ENCODE measurements around the gene GRID2IP.

The GRID2IP gene

GRCh38 chr7:6559896-6560295, 8.6 kb upstream of the GRID2IP start:
- DNase-seq: no peak

- DNase-seq: peak; percentile 7
Measured at GRCh38 chr7:6558837-6559236, 7.6 kb upstream of the GRID2IP start.

- DNase-seq: no peak
Measured at GRCh38 chr7:6556196-6556595, 4.9 kb upstream of the GRID2IP start.

DNA sequence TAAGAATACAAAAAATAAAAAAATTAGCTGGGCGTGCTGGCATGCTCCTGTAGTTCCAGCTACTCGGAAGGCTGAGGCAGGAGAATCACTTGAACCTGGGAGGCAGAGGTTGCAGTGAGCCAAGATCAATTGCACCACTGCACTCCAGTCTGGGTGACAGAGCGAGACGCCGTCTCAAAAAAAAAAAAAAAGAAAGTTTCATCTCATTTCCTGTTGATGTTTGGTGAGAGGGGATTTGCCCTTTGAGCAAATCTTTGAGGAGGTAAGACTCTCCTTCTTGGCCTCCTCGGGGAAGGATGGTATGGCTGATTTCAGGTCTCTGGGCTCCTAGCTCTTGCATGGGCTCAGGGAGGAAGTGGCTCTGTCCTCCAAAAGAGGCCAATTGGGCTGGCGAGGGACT, 3.6 kb upstream of the GRID2IP start:
- no peak for DNase-seq

- no peak for DNase-seq
Measured at GRCh38 chr7:6553448-6554044, 2.3 kb upstream of the GRID2IP start.

DNA sequence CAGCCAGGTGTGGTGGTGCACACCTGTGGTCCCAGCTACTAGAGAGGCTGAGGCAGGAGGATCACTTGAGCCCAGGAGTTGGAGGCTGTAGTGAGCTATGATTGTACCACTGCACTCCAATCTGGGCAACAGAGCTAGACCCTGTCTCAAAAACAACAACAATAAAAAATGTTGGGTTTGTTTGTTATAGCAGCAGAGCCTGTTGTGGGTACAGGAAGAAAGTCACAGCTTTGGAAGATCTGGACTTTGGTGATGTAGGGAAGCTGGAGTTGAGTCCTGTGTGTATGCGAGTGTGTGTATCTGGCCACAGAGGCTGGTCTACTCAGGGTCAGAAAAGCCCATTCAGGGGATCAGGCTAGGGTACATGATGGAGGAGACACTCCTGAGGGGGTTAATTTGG, 3.9 kb downstream of the GRID2IP start:
- DNase-seq: no peak

GRCh38 chr7:6546498-6547251, 4.6 kb downstream of the GRID2IP start:
- peak; percentile 37 for DNase-seq

DNA sequence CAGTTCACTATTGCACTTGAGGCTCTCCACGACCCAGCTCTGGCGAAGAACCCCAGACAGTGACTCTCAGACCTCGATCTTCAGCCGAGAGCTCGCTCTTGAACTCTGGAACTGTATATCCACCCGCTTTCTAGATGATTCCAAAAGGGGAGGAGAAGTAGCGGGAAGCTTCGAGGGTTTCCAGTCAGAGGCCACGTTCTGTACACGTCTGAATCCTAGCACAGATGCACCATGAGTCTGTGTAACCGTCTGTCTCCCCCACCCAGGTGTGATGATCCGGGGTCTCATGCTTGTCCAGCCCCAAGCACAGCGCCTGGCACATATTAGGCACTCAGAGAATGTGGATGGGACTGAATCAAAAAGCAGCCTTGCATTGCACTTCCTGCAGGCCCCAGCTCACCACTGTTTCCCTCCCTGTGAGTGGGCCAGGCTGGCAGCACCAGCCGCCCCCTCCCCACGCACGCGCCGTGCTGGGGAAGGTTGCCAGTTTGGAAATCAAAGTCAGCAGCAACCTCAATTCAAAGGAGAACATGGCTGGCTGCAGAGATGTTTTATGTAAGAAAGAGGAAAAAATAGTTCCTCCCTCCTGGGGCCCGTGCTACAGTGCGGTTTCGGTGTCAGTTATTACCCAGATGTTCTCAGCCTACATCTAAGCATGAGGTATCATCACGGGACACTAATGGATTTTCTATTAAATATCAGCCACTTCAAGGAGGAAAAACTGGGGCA, 5.7 kb downstream of the GRID2IP start:
- DNase-seq: no peak

DNA sequence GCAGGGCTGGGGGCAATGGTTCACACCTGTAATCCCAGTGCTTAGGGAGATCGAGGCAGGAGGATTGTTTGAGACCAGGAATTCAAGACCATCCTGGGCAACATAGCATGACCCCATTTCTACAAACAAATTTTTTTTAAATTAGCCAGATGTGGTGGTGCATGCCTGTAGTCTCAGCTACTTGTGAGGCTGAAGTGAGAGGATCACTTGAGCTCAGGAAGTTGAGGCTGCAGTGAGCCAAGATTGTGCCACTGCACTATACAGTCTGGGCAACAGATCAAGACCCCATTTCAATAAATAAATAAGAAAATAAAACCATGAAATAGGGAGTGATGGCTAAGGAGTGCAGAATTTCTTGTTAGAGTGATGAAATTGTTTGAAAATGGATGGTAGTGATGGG, 8.9 kb downstream of the GRID2IP start:
- DNase-seq: no peak

DNA sequence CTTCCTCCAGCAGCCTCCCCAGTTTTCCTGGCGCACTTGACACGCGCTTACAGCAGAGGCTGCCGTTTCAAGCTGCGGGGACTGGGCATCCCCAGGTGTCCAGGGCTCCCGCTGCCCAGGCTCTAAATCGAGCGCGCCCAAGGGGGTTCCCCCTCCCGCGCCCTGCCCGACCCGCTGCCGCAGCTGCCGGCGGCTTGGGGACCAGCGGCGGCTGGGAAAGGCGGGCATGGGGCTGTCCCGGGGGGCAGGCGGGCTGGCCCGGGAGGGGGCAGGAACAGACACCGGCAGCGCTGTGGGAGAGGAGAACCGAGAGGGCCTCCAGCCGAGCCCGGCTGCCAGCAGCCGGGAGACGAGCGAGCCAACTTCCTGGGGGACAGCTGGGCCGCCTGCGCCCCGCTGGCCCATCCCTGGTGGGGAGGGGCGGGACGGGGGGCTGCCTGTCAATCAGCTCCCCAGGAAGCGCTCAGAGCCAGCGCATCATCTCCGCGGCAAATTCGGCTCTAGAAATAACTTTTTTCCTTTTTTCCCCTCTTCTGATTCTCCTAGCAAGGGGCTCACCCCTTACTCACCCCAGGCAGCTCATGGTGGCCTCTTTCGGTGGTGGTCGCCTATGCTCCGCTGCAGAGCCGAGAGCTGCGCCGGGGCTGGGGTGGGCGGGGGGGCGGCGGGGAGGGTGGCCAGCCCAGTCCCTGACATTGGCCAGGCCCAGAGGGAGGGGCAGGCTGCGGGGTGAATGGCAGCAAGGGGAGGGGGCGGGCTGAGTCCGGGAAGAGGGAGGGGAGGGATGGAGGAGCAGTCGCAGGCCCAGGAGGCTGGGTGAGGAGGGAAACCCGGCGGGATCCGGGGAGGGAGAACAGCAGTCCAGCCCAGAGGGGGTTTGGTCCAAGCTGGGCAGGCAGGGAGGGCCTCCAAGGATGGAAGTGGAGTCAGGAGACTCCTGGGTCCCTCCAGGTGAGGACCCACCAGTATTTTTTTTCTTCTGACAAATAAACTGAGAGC, 14.7 kb downstream of the GRID2IP start:
- DNase-seq: peak; percentile 20

DNA sequence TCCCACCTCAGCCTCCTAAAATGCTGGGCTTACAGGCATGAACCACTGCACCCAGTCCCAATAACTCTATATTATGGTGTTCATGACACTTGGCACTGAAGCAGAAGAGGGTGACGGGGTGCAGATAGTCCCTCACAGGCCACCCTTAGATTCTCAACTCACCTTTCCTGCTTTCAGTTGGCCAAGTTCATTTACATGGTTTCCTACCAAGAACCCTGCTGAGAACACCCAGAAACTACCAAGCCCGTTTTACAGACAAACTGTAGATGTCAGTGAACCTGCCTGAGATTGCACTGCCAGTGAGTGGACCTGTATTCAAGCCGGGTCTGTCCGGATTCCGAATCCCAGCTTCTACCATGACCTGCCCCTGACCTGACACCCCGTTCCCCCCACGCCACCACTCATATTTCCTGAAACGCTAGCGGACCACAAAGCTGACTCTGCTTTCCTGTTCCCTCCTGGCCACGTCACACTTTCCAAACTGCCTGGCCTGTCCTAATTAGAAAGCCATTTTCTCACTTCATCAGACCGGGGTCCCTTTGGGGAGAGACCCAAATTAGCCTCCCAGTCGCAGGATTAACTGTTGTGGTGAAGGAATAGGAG, 17.3 kb downstream of the GRID2IP start:
- no peak for DNase-seq

- DNase-seq: no peak
Measured at GRCh38 chr7:6532516-6532915, 18.7 kb downstream of the GRID2IP start.

- no peak for DNase-seq
Measured at GRCh38 chr7:6531492-6532279, 19.6 kb downstream of the GRID2IP start.

GRCh38 chr7:6530626-6531491, 20.4 kb downstream of the GRID2IP start:
- no peak for DNase-seq

GRCh38 chr7:6529643-6530042, 21.6 kb downstream of the GRID2IP start:
- DNase-seq: no peak

DNA sequence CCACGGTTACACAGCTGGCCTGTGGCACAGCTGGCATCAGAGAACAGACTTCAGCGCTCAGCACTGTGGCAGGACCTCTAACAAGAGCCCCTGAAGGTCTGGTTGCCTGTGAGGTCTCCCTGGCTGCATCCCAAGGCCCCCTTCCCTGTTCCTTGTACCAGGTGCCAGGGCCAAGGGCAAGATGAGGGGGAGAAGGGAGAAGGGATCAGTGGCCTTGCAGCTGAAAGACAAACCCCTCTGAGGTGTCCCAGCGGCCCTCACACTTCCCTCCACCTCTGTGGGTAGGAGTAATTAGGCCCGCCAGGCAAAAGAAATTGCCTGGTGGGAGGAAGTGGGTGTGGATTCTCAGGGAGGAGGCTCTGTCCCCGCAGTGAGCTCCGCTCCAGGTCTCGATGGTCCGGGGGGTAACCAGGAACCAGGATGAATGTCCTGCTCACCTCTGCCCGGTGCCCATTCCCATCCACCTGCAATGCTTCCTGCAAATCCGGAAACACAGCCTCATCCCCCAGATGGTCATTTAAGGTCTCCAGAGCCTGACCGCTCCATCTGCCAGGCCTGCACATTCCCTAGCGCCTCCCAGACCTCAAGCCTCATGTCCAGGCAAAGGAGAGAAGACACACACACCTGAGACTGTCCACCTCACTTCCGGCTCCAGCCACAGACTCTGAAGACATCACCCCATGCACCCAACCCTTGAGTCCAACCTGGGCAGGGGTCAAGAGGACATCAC, 22.7 kb downstream of the GRID2IP start:
- no peak for DNase-seq

DNA sequence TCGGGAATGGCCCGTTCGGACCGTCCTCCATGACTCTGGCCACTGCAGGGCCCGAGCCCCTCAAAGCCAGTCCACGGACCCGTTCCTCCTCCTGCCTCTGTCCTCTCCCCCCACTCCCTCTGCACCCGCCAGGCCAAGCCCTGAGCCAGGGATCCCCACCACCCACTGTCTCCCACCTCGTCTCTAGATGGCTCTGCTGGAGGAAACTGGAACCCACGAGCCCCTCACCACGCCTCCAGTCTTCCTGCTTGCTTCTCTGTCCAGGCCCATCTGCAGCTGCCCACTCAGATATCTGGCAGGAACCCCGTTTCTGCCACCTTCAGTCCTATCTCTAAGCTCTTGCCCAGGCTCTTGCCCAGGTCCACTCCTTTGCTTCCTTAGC, 24.3 kb downstream of the GRID2IP start:
- no peak for DNase-seq

DNA sequence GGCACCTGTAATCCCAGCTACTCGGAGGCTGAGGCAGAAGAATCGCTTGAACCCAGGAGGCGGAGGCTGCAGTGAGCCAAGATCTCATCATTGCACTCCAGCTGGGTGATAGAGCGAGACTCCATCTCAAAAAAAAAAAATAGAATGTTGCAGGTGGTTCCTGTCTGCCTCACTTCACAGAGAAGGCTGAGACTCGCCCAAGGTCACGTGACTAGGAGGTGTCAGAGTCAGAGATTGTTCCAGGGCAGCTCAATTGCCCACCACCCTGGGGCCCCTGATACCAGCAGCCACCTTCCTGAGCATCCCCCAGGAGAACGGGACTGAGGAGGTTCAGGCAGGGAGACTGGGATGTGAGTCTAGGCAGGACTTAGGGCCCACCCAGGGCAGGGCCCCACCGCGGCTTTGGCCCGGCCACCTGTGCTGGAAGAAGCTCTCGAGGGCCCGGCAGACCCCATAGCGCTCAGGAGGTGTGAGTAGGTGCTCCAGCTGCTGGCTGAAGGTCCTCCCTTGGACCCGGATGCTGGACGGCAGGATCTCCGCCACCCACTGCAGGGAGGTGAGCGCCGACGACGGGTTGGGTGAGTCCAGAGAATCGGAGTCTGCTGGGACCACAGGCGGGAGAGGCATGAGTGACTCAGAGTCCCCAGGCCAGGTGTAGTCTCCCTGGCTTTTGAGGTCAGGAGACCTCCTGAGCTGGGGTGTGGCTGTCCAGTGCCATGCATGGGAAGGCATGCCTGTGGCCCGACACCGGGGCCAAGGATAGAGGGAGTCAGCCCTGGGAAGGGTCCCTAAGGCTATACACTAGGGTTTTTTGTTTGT, 30.9 kb downstream of the GRID2IP start:
- no peak for DNase-seq

- DNase-seq: peak; percentile 73
Measured at GRCh38 chr7:6516387-6516983, 34.8 kb downstream of the GRID2IP start.
